Measurements from ENCODE around the gene CSMD2.

The CSMD2 gene

GRCh38 chr1:33626801-33627200 is 538.2 kb downstream of the CSMD2 start:
- ATAC-seq, result no peak

GRCh38 chr1:33624991-33625870 is 539.8 kb downstream of the CSMD2 start:
- no peak for ATAC-seq
- no peak for TF ChIP-seq ZFP3 (CRISPR knock-in tag; IDR thresholded peaks at IDR 0.05)
- no peak for TF ChIP-seq TCF4 (CRISPR knock-in tag; IDR thresholded peaks at IDR 0.05; ENCODE audit: borderline replicate concordance)
- TF ChIP-seq ZC3H10 (CRISPR knock-in tag; IDR thresholded peaks at IDR 0.05), result no peak
- no peak for TF ChIP-seq ARNTL (CRISPR knock-in tag; IDR thresholded peaks at IDR 0.05; ENCODE audit: borderline replicate concordance, low read depth)
- no peak for TF ChIP-seq CSDC2 (CRISPR knock-in tag; IDR thresholded peaks at IDR 0.05)
- TF ChIP-seq ZNF565 (CRISPR knock-in tag; conservative IDR thresholded peaks at IDR 0.05; ENCODE audit: low read depth), result no peak
- TF ChIP-seq ZNF8 (CRISPR knock-in tag; IDR thresholded peaks at IDR 0.05), result no peak
- TF ChIP-seq ISL1 (CRISPR knock-in tag; IDR thresholded peaks at IDR 0.05), result no peak
- no peak for TF ChIP-seq PATZ1 (CRISPR knock-in tag; IDR thresholded peaks at IDR 0.05; ENCODE audit: borderline replicate concordance)
- no peak for TF ChIP-seq CSRNP3 (CRISPR knock-in tag; IDR thresholded peaks at IDR 0.05)

More at GRCh38 chr1:33626801-33627200, 538.2 kb downstream of the CSMD2 start:
- TF ChIP-seq OSR1 (CRISPR knock-in tag; IDR thresholded peaks at IDR 0.05) (no peak), BACH2 (CRISPR knock-in tag; IDR thresholded peaks at IDR 0.05; ENCODE audit: borderline replicate concordance) (no peak), PATZ1 (CRISPR knock-in tag; IDR thresholded peaks at IDR 0.05; ENCODE audit: borderline replicate concordance) (no peak), ZNF70 (CRISPR knock-in tag; IDR thresholded peaks at IDR 0.05) (no peak), CREB5 (CRISPR knock-in tag; IDR thresholded peaks at IDR 0.05; ENCODE audit: low read depth) (no peak), ZC3H10 (CRISPR knock-in tag; IDR thresholded peaks at IDR 0.05) (no peak), ZFP30 (CRISPR knock-in tag; IDR thresholded peaks at IDR 0.05) (no peak), TSHZ2 (CRISPR knock-in tag; IDR thresholded peaks at IDR 0.05) (no peak), CSRNP3 (CRISPR knock-in tag; IDR thresholded peaks at IDR 0.05) (no peak), ARNTL (CRISPR knock-in tag; IDR thresholded peaks at IDR 0.05; ENCODE audit: borderline replicate concordance, low read depth) (no peak), CSDC2 (CRISPR knock-in tag; IDR thresholded peaks at IDR 0.05) (no peak), ISL1 (CRISPR knock-in tag; IDR thresholded peaks at IDR 0.05) (no peak), RARB (CRISPR knock-in tag; IDR thresholded peaks at IDR 0.05) (no peak), ZFP3 (CRISPR knock-in tag; IDR thresholded peaks at IDR 0.05) (no peak), ZNF8 (CRISPR knock-in tag; IDR thresholded peaks at IDR 0.05) (no peak), PPARA (CRISPR knock-in tag; IDR thresholded peaks at IDR 0.05; ENCODE audit: borderline replicate concordance) (no peak), GLIS3 (CRISPR knock-in tag; IDR thresholded peaks at IDR 0.05) (no peak)

All from SK-N-SH treated with all-trans-retinoic acid at 6 μM for 48 hours (cell line).